Esophagus (tissue), 2 donors: ENCODE measurements around the gene CCDC85A. TPM values are rescaled to one million over a fixed set of nuclear protein-coding genes. Genes with fewer than 3 reads are reported as not detected.

Experiments used
- H3K27ac ChIP-seq, 2 donors: one replicate each; pipeline ENCODE4 v1.5.1; 2013; ENCODE audit warnings: low read depth in 2 of 2, mild to moderate bottlenecking in 2 of 2, inconsistent platforms in 1 of 2, low read length in 1 of 2, moderate library complexity in 1 of 2
- H3K27me3 ChIP-seq, 2 donors: one replicate each; pipeline ENCODE4 v1.6.1; 2013; ENCODE audit warnings: low read length in 2 of 2, control low read depth in 1 of 2, mild to moderate bottlenecking in 1 of 2; ENCODE audit not compliant: insufficient read depth in 2 of 2, control insufficient read depth in 1 of 2
- H3K36me3 ChIP-seq, 2 donors: one replicate each; pipeline ENCODE4 v1.6.1; 2013; ENCODE audit warnings: low read length in 1 of 2; ENCODE audit not compliant: control insufficient read depth in 2 of 2, insufficient read depth in 2 of 2
- H3K4me1 ChIP-seq, 2 donors: one replicate each; pipeline ENCODE4 v1.6.1; 2013; ENCODE audit warnings: low read length in 1 of 2; ENCODE audit not compliant: control insufficient read depth in 2 of 2, insufficient read depth in 2 of 2
- H3K4me3 ChIP-seq, 2 donors: one replicate each; pipeline ENCODE4 v1.5.1; 2013; ENCODE audit warnings: low read length in 2 of 2, mild to moderate bottlenecking in 2 of 2, low read depth in 1 of 2, moderate library complexity in 1 of 2
- H3K9me3 ChIP-seq, 2 donors: one replicate each; pipeline ENCODE4 v1.6.1; 2013; ENCODE audit warnings: mild to moderate bottlenecking in 2 of 2, low read depth in 1 of 2, low read length in 1 of 2, moderate library complexity in 1 of 2; ENCODE audit not compliant: control insufficient read depth in 2 of 2, insufficient read depth in 1 of 2
- WGBS, 2 donors: extraction: QIAGEN DNeasy Blood & Tissue Kit; methylation state at CpG; one replicate each; pipeline ENCODE4 v1.1.7; 2013; 5-methylcytosine and 5-hydroxymethylcytosine counted together
- polyA plus RNA-seq, 2 donors: library from polyadenylated mRNA; stranded (reverse); fragments of 200-250 nt; gene quantifications; one replicate each; pipeline ENCODE4 v1.2.3, GENCODE V29; 2013
- donor health status: healthy with polysubstance abuse.
- donor health status: Bipolar disorder and iron deficiency.

CCDC85A gene
- polyA plus RNA-seq, 2 donors = 0.10 to 0.11 TPM

GRCh38 chr2:56229397-56230060 lies 45.7 kb downstream of the CCDC85A start:
- peaks cover 0 to 2% of the 10 kb centered on the region in 2 donors for H3K9me3 ChIP-seq
- no peaks in the 10 kb centered on the region for H3K4me1 ChIP-seq
- no peaks in the 10 kb centered on the region for H3K27me3 ChIP-seq
- H3K4me3 ChIP-seq = no peak overlapping the region
- H3K27ac ChIP-seq = no peak overlapping the region
- WGBS, 2 donors = 74 to 75% methylated on average over 6 of the region's 6 CpGs
- H3K36me3 ChIP-seq = no peaks in the 10 kb centered on the region

DNA sequence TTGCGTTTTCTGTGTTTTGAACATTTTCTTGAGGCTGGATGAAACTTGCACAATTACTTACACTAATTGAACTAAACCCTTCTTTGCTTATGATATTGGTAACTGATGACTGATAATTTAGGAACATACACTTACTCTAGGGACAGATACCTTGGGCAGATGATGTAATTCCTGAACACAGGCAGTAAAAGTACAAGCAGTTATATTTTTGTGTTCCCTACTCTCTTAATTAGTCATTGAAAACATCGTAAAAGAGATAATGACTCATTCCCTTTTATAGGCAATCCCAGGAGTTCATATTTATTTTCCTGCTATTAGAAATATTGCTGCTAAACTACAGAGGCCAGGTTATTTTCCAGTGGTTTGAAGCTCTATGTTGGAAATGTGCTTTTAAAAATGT lies 46.4 kb downstream of the CCDC85A start:
- no peaks in the 10 kb centered on the region for H3K36me3 ChIP-seq
- no peaks in the 10 kb centered on the region for H3K4me1 ChIP-seq
- H3K4me3 ChIP-seq = no peak overlapping the region
- WGBS, 2 donors = 62 to 68% methylated on average over 2 of the region's 2 CpGs
- H3K27ac ChIP-seq = no peak overlapping the region
- no peaks in the 10 kb centered on the region for H3K27me3 ChIP-seq
- H3K9me3 ChIP-seq = peaks cover 0 to 2% of the 10 kb centered on the region in 2 donors

DNA sequence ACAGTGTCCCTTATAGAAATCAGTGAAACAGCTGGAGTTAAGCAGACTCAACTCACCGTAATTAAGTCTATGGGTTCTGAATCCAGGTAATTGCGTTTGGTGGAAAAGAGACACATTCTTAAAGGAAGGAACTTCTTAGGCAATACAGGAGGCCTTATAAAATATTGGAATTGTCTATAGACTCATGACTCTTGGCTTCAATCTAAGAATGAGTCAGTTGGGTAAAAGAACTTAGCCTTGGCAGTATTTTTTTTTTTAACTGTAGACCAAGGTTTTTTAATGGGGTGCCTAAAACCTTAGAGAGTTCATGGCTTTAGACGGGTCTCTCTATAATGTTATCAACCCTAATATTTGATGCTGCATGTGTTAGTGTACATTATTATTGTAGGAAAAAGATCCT lies 47.6 kb downstream of the CCDC85A start:
- no peak overlapping the region for H3K4me3 ChIP-seq
- H3K27me3 ChIP-seq = no peaks in the 10 kb centered on the region
- H3K36me3 ChIP-seq = no peaks in the 10 kb centered on the region
- WGBS, 2 donors = 87 to 90% methylated on average over 3 of the region's 3 CpGs
- no peak overlapping the region for H3K27ac ChIP-seq
- H3K9me3 ChIP-seq = peaks cover 0 to 2% of the 10 kb centered on the region in 2 donors
- H3K4me1 ChIP-seq = no peaks in the 10 kb centered on the region

DNA sequence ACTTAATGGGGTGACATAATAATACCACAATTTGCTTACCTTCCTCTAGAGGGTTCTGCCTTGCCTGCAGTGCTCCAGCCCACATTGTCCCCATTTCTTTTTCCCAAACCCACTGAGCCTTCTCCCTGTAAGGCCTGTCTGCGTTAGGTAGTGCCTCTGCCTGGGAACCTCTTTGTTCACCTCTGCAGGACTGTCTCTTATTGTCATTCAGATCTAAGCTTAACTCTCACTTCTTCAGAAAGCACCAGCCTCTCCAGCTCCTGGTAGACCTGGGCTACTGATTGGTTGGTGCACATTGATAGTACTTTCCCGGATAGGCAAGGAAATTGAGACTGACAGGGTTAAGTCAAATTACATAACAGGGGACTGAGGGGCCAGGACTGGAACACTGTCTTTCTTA lies 49.1 kb downstream of the CCDC85A start:
- Histone ChIP-seq H3K4me3 (no peak overlapping the region), H3K27ac (no peak overlapping the region), H3K36me3 (no peaks in the 10 kb centered on the region), H3K9me3 (peaks cover 0 to 2% of the 10 kb centered on the region in 2 donors), H3K4me1 (no peaks in the 10 kb centered on the region), H3K27me3 (no peaks in the 10 kb centered on the region)
- 81 to 86% methylated on average over 2 of the region's 2 CpGs for WGBS, 2 donors

DNA sequence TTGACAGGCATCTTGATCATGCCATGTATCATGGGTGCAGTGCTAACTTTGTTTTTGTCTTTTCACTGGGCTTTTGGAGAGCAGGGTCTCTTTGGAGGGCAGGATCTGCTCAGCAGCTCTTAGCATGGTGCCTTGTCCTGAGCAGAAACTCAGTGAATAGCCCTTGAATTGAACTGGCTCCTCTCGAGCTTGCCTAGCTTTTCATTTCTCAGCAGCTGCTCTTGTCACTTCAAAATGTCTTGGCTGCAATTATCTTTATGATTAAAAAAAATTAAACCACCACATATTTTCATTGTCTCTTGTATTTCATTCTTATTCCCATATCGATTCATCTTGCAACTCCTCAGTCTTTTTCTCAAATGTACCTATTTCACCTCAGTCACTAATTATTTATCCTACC lies 50.5 kb downstream of the CCDC85A start:
- Histone ChIP-seq H3K9me3 (peaks cover 0 to 2% of the 10 kb centered on the region in 2 donors), H3K27me3 (no peaks in the 10 kb centered on the region), H3K27ac (no peak overlapping the region), H3K4me1 (no peaks in the 10 kb centered on the region), H3K4me3 (no peak overlapping the region), H3K36me3 (no peaks in the 10 kb centered on the region)
- 62 to 66% methylated on average over 2 of the region's 2 CpGs for WGBS, 2 donors

- H3K4me3 ChIP-seq = no peak overlapping the region
- H3K27me3 ChIP-seq = no peaks in the 10 kb centered on the region
- no peaks in the 10 kb centered on the region for H3K4me1 ChIP-seq
- no peaks in the 10 kb centered on the region for H3K9me3 ChIP-seq
- WGBS, 2 donors = 56 to 66% methylated on average over 2 of the region's 2 CpGs
- no peaks in the 10 kb centered on the region for H3K36me3 ChIP-seq
- no peak overlapping the region for H3K27ac ChIP-seq
Observed at GRCh38 chr2:56239030-56239429, 55.2 kb downstream of the CCDC85A start.

DNA sequence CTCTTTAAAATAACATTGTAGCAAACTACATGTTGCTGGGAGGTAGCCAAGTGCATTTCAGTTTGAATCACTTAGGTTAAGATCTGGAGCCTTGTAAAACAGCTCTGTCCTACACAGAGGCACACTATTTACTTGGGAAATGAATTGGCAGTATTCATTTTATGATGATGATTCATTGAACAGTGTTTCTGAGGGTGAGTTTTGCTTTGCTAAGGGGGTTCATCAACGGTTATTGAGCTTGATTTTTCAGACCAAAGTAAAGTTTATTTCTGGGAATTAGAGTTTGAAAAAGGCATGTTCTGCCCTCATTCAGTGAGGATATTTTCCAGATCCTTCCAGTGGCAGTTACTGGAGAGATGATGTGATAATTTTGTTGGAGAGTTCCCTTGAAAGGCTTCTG lies 55.6 kb downstream of the CCDC85A start:
- H3K4me3 ChIP-seq = no peak overlapping the region
- no peaks in the 10 kb centered on the region for H3K36me3 ChIP-seq
- H3K27ac ChIP-seq = no peak overlapping the region
- WGBS, 2 donors = 49% methylated on average over 1 of the region's 1 CpG
- no peaks in the 10 kb centered on the region for H3K4me1 ChIP-seq
- H3K9me3 ChIP-seq = peaks cover 0 to 2% of the 10 kb centered on the region in 2 donors
- H3K27me3 ChIP-seq = no peaks in the 10 kb centered on the region

- Histone ChIP-seq H3K4me1 (no peaks in the 10 kb centered on the region), H3K27me3 (no peaks in the 10 kb centered on the region), H3K9me3 (peaks cover 0 to 2% of the 10 kb centered on the region in 2 donors), H3K27ac (no peak overlapping the region), H3K4me3 (no peak overlapping the region), H3K36me3 (no peaks in the 10 kb centered on the region)
- WGBS, 2 donors = 86 to 90% methylated on average over 5 of the region's 5 CpGs
Observed at GRCh38 chr2:56240210-56240609, 56.4 kb downstream of the CCDC85A start.

DNA sequence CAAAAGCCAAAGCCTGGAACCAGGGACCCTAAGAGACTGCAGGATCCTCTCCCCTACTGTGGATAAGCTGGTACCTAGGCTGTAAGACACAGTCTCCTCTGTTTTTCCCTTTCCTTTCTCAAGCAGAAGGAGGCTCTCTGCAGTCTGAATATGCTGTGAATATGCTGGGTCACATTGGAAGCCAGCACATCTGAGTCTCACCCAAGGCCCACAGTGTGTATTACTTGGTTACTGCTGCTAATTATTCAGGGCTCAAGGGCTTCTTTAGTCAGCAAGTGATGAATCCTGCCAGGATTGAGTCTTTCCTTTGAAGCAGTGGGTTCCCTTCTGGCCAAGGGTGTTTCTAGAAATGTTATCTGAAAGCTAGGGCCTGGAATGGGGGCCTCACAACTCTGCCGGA lies 60.7 kb downstream of the CCDC85A start:
- no peaks in the 10 kb centered on the region for H3K27me3 ChIP-seq
- 0% methylated on average over 1 of the region's 1 CpG for WGBS, 2 donors
- peaks cover 0 to 2% of the 10 kb centered on the region in 2 donors for H3K9me3 ChIP-seq
- H3K27ac ChIP-seq = no peak overlapping the region
- H3K4me3 ChIP-seq = no peak overlapping the region
- H3K36me3 ChIP-seq = no peaks in the 10 kb centered on the region
- no peaks in the 10 kb centered on the region for H3K4me1 ChIP-seq

DNA sequence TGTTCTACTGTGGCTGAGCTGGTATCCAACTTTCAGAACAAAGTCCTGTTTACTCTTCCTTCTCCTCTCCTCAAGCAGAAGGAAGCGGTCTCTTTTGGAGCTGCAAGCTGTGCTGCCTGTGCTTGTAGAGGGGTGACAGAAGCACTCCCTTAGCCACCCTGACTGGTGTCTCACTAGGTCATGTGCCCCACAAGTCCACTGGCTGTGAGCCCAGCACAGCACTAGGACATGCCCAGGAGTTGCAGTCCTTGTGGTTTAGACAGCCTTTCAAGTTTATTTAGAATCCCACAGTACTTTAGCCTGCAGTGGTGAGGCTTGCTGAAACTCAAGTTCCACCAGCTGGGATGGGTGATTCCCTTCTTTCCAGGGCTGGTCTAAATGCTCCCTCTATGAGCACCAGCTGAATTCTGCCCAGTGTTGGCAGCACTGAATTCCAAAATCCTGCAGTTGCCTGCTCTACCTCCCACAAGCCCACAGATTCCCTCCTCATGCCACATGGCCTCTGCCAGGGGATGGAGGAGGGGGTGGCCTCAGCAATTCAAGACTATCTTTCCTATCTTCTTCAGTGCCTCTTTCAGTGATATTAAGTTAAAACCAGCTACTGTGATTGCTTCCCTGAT lies 61.2 kb downstream of the CCDC85A start:
- Histone ChIP-seq H3K27me3 (no peaks in the 10 kb centered on the region), H3K27ac (no peak overlapping the region), H3K4me3 (no peak overlapping the region), H3K36me3 (no peaks in the 10 kb centered on the region), H3K9me3 (peaks cover 0 to 2% of the 10 kb centered on the region in 2 donors), H3K4me1 (no peaks in the 10 kb centered on the region)
- WGBS, 2 donors = 94 to 100% methylated on average over 1 of the region's 1 CpG
